Type B pancreatic cell (in vitro differentiated cells): ENCODE data around the gene SLC30A1. TPM values are rescaled to one million over a fixed set of nuclear protein-coding genes. Genes with fewer than 3 reads are reported as not detected.

Experiments
- DNase-seq: peaks from one replicate; pipeline ENCODE4 v3.0.0; 2021; ENCODE audit warnings: mixed read lengths; ENCODE audit not compliant: unreplicated experiment; ENCODE audit errors: extremely low spot score
- H3K27ac Mint-ChIP-seq: 2 replicates; pipeline ENCODE4 v1.8.0; 2021; ENCODE audit warnings: mild to moderate bottlenecking, mixed read lengths
- H3K27me3 Mint-ChIP-seq: 2 replicates; pipeline ENCODE4 v1.8.0; 2021; ENCODE audit warnings: mixed read lengths
- H3K36me3 Mint-ChIP-seq: 2 replicates; pipeline ENCODE4 v1.8.0; 2021; ENCODE audit warnings: mixed read lengths
- H3K4me1 Mint-ChIP-seq: one replicate; pipeline ENCODE4 v1.8.0; 2021; ENCODE audit warnings: mixed read lengths; ENCODE audit not compliant: unreplicated experiment
- H3K4me3 Mint-ChIP-seq: 2 replicates; pipeline ENCODE4 v1.8.0; 2021; ENCODE audit warnings: mild to moderate bottlenecking, mixed read lengths
- H3K9me3 Mint-ChIP-seq: 2 replicates; pipeline ENCODE4 v1.8.0; 2021; ENCODE audit warnings: mixed read lengths
- total RNA-seq: library from RNA; stranded (reverse); gene quantifications from 2 replicates; pipeline ENCODE4 v1.2.1, GENCODE V29; 2021; ENCODE audit warnings: low replicate concordance
- TF ChIP-seq, protein P1 (sequence below): fragments of 200-600 bp; sonication (generic); conservative IDR thresholded peaks from 2 replicates; pipeline ENCODE4 v1.5.0; 2021; ENCODE audit warnings: antibody characterized with exemption, mild to moderate bottlenecking

The SLC30A1 gene
- total RNA-seq, 1 donor from 2014 or later = 21.8 TPM

DNA sequence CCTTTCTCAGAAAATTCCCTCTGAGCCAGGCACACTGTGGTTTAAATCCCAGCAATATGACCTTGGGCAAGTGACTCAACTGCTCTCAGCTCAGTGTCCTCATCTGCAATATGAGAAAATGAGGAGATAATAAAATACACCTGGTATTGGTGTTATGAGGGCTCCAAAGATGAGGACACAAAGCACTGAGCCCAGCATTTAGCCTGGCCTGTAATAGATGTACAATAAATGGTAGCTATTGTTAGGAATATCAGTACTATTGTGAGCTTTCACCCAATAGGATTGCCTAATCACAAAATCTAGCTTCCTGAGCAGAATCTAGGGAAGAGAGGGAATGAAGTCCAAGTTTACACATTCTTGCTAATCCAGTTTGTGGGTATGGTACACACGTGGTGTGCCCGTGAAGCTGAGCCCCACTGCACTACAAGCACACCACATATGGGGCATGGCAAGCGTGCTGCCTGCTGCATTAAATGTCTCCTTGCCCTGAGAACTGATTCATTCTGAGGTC is 24.3 kb upstream of the SLC30A1 start:
- no peak overlapping the region for H3K4me3 Mint-ChIP-seq
- H3K36me3 Mint-ChIP-seq = no peaks in the 10 kb centered on the region
- DNase-seq = no peak
- H3K27ac Mint-ChIP-seq = peak overlapping the region; percentile 90
- TF ChIP-seq, protein P1, sequence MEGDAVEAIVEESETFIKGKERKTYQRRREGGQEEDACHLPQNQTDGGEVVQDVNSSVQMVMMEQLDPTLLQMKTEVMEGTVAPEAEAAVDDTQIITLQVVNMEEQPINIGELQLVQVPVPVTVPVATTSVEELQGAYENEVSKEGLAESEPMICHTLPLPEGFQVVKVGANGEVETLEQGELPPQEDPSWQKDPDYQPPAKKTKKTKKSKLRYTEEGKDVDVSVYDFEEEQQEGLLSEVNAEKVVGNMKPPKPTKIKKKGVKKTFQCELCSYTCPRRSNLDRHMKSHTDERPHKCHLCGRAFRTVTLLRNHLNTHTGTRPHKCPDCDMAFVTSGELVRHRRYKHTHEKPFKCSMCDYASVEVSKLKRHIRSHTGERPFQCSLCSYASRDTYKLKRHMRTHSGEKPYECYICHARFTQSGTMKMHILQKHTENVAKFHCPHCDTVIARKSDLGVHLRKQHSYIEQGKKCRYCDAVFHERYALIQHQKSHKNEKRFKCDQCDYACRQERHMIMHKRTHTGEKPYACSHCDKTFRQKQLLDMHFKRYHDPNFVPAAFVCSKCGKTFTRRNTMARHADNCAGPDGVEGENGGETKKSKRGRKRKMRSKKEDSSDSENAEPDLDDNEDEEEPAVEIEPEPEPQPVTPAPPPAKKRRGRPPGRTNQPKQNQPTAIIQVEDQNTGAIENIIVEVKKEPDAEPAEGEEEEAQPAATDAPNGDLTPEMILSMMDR = no peak
- H3K9me3 Mint-ChIP-seq = peaks cover 6% of the 10 kb centered on the region
- peaks cover 43% of the 10 kb centered on the region for H3K4me1 Mint-ChIP-seq
- no peaks in the 10 kb centered on the region for H3K27me3 Mint-ChIP-seq

- Mint-ChIP-seq H3K4me1 (peaks cover 38% of the 10 kb centered on the region), H3K9me3 (peaks cover 6% of the 10 kb centered on the region), H3K27ac (peak overlapping the region; percentile 90), H3K4me3 (peak overlapping the region; percentile 53), H3K36me3 (no peaks in the 10 kb centered on the region), H3K27me3 (no peaks in the 10 kb centered on the region)
- DNase-seq = no peak
- TF ChIP-seq, protein P1 = no peak
Measured at GRCh38 chr1:211601982-211602670, 23.2 kb upstream of the SLC30A1 start.

- TF ChIP-seq, protein P1 = no peak
- peaks cover 33% of the 10 kb centered on the region for H3K4me1 Mint-ChIP-seq
- no peaks in the 10 kb centered on the region for H3K36me3 Mint-ChIP-seq
- no peak overlapping the region for H3K4me3 Mint-ChIP-seq
- H3K27ac Mint-ChIP-seq = peak overlapping the region; percentile 90
- no peaks in the 10 kb centered on the region for H3K27me3 Mint-ChIP-seq
- H3K9me3 Mint-ChIP-seq = peaks cover 6% of the 10 kb centered on the region
- DNase-seq = no peak
Measured at GRCh38 chr1:211601159-211601558, 22.2 kb upstream of the SLC30A1 start.

DNA sequence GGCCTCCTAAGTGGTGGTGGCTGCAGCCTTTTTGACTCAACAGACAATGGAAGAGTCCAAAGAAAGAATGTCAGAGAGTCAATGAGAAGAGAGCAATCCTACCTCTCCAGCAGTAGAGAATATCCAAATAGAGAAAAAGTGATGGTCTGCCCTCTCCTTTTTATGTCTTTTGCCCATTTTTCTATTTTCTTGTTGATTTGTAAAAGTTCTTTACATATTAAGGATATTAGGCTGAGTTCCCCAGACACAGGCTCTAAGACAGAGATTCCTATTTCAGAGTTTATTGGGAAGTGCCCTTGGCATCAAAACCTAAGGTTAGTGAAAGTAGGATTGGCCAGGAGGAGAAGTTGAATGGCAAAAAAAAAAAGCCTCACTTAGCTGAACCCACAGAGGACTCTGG is 20.3 kb upstream of the SLC30A1 start:
- Mint-ChIP-seq H3K27me3 (no peaks in the 10 kb centered on the region), H3K36me3 (no peaks in the 10 kb centered on the region), H3K4me1 (peaks cover 16% of the 10 kb centered on the region), H3K27ac (no peak overlapping the region), H3K4me3 (no peak overlapping the region), H3K9me3 (peaks cover 6% of the 10 kb centered on the region)
- no peak for DNase-seq
- TF ChIP-seq, protein P1 = no peak

DNA sequence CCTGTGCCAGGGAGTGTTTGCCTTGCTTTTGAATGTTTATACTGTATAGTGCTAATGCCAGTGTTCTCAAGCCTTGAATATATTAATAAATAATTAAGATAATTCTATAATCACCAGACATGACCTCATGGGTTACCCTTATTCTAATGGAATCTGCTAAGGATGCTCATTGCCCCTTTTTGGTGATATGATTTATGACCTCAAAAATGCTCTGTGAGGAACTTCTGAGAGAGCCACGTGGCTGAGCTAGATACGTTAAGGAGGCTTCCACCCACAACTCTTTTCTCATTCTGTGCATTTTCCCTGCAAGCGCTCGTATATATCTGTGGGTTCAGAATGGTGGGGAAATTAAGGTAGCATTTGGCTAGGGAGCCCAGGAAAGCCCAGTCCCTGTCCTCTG is 19.6 kb upstream of the SLC30A1 start:
- Mint-ChIP-seq H3K4me1 (peaks cover 14% of the 10 kb centered on the region), H3K27ac (no peak overlapping the region), H3K9me3 (peaks cover 6% of the 10 kb centered on the region), H3K27me3 (no peaks in the 10 kb centered on the region), H3K36me3 (no peaks in the 10 kb centered on the region), H3K4me3 (no peak overlapping the region)
- DNase-seq = no peak
- TF ChIP-seq, protein P1 = no peak
